ENCODE results near the gene DMRTA2.

DMRTA2 gene

DNA sequence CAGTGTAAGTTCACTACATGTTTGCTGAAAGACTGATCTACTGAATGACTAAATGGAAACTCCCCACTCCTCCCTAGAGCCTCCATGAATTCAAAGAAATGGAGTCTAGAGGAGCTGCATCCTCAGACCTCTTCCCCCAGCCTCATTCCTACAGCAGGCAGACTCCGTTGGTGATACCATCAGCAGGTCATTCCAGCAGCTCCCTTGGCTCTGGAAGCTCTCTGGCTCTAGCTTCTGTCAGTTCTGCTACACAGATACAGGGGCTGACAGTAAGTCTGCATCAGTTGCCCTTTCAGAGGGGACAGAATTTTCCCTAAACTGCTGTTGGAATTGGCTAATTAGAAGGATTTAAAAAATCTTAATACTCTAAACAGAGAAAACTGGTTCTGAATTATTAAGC is 31.7 kb upstream of the DMRTA2 start:
- Histone ChIP-seq H3K4me2 (no peak overlapping the region), H3K9ac (no peak overlapping the region), H4K20me1 (ENCODE audit: insufficient read depth) (no peaks in the 10 kb centered on the region), H3K36me3 (ENCODE audit: insufficient read depth) (no peaks in the 10 kb centered on the region), H3K27ac (no peak overlapping the region), H3K27me3 (ENCODE audit: insufficient read depth, low read depth) (no peaks in the 10 kb centered on the region), H2AFZ (ENCODE audit: low read depth) (no peak overlapping the region), H3K79me2 (ENCODE audit: insufficient read depth, low read depth) (no peaks in the 10 kb centered on the region), H3K4me1 (ENCODE audit: low read depth, poor library complexity, severe bottlenecking) (no peaks in the 10 kb centered on the region), H3K4me3 (IDR thresholded peaks at IDR 0.05; ENCODE audit: insufficient read depth, low read depth, low read length) (no peak overlapping the region)
- TF ChIP-seq, protein P1, sequence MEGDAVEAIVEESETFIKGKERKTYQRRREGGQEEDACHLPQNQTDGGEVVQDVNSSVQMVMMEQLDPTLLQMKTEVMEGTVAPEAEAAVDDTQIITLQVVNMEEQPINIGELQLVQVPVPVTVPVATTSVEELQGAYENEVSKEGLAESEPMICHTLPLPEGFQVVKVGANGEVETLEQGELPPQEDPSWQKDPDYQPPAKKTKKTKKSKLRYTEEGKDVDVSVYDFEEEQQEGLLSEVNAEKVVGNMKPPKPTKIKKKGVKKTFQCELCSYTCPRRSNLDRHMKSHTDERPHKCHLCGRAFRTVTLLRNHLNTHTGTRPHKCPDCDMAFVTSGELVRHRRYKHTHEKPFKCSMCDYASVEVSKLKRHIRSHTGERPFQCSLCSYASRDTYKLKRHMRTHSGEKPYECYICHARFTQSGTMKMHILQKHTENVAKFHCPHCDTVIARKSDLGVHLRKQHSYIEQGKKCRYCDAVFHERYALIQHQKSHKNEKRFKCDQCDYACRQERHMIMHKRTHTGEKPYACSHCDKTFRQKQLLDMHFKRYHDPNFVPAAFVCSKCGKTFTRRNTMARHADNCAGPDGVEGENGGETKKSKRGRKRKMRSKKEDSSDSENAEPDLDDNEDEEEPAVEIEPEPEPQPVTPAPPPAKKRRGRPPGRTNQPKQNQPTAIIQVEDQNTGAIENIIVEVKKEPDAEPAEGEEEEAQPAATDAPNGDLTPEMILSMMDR (conservative IDR thresholded peaks at IDR 0.05; ENCODE audit: low read depth, low read length) = no peak

DNA sequence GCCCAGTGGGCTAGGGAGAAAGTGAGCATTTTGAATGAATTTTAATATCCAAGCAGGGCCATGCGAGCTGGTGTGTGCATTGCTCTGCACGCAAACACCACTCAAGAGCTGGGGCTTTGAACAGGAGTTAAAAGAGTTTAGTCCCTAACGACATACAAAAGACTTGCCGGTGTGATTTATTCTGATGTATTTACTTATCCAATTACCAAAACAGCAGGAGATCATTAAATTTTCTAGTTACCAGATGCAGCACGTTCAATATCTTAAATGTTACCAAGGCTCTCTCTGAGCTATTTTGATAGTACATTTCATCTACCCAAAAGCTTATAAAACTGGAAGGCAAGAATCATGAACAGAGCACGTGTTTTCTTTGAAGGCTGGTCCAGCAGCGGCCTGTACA is 30.0 kb upstream of the DMRTA2 start:
- Histone ChIP-seq H2AFZ (ENCODE audit: low read depth) (no peak overlapping the region), H3K4me1 (ENCODE audit: low read depth, poor library complexity, severe bottlenecking) (no peaks in the 10 kb centered on the region), H3K27me3 (ENCODE audit: insufficient read depth, low read depth) (no peaks in the 10 kb centered on the region), H3K4me2 (no peak overlapping the region), H3K9ac (no peak overlapping the region), H3K4me3 (IDR thresholded peaks at IDR 0.05; ENCODE audit: insufficient read depth, low read depth, low read length) (no peak overlapping the region), H3K79me2 (ENCODE audit: insufficient read depth, low read depth) (no peaks in the 10 kb centered on the region), H4K20me1 (ENCODE audit: insufficient read depth) (no peaks in the 10 kb centered on the region), H3K36me3 (ENCODE audit: insufficient read depth) (no peaks in the 10 kb centered on the region), H3K27ac (no peak overlapping the region)
- TF ChIP-seq, protein P1 (conservative IDR thresholded peaks at IDR 0.05; ENCODE audit: low read depth, low read length) = no peak

DNA sequence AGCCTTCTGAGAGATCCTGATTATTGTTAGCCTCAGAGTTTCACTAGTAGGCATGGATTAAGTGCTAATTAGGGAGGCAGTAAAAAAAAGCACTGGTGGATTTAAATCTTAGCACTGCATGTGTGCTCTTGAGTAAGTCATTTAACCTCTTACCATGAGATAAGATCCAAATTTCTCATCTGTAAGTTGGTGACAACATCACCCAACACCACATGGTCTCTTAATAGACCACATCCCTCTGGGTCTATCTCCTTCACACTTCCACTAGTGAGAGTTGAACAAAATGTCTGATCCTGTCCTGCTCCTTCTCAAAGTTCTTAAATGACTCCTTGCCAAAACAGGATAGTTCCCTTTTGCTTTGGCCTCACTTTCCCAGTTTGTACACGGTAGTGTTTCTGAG is 29.5 kb upstream of the DMRTA2 start:
- no peak overlapping the region for H3K9ac ChIP-seq
- H3K4me3 ChIP-seq (IDR thresholded peaks at IDR 0.05; ENCODE audit: insufficient read depth, low read depth, low read length) = no peak overlapping the region
- H3K4me2 ChIP-seq = no peak overlapping the region
- no peaks in the 10 kb centered on the region for H3K79me2 ChIP-seq (ENCODE audit: insufficient read depth, low read depth)
- H2AFZ ChIP-seq (ENCODE audit: low read depth) = no peak overlapping the region
- no peak overlapping the region for H3K27ac ChIP-seq
- no peaks in the 10 kb centered on the region for H3K27me3 ChIP-seq (ENCODE audit: insufficient read depth, low read depth)
- H4K20me1 ChIP-seq (ENCODE audit: insufficient read depth) = no peaks in the 10 kb centered on the region
- H3K4me1 ChIP-seq (ENCODE audit: low read depth, poor library complexity, severe bottlenecking) = no peaks in the 10 kb centered on the region
- TF ChIP-seq, protein P1 (conservative IDR thresholded peaks at IDR 0.05; ENCODE audit: low read depth, low read length) = no peak
- no peaks in the 10 kb centered on the region for H3K36me3 ChIP-seq (ENCODE audit: insufficient read depth)

DNA sequence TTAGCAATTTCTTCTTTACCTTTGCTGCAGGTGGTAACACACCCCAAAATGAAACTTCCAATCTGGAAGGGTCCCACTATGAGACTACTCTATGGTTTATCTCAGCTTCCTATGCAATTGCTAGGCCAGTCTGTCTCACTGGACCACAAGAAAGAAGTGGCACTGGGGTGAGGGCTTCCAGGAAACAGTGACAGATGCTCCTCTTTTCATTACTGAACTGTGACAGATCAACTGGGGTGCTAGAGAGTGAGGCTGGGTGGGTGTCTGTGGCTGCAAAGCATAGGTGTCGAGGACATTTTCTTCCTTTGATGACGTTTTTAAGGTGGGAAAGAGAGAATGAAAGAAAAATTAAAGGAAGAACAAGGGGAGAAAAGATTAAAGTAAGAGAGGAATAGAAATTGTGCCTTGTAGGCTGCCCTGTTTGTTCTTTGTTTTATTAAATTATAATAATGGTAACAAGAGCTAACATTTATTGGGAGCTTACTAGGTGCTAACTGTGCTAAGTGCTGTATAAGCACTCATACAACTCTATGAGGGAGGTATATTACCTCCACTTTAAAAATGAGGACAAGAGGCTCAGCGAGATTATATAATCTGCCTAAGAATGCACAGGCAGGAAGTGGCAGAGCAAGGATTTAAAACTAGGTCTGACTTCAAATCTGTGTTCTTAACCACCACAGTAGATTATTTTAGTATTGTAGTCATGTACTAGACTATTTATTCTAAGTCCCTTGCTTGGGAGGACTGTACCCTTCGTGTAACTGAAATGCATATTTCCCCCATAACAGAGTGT is 27.8 kb upstream of the DMRTA2 start:
- Histone ChIP-seq H3K79me2 (ENCODE audit: insufficient read depth, low read depth) (no peaks in the 10 kb centered on the region), H3K4me3 (IDR thresholded peaks at IDR 0.05; ENCODE audit: insufficient read depth, low read depth, low read length) (no peak overlapping the region), H2AFZ (ENCODE audit: low read depth) (no peak overlapping the region), H3K27ac (no peak overlapping the region), H3K4me1 (ENCODE audit: low read depth, poor library complexity, severe bottlenecking) (no peaks in the 10 kb centered on the region), H3K36me3 (ENCODE audit: insufficient read depth) (no peaks in the 10 kb centered on the region), H4K20me1 (ENCODE audit: insufficient read depth) (no peaks in the 10 kb centered on the region), H3K4me2 (no peak overlapping the region), H3K9ac (no peak overlapping the region), H3K27me3 (ENCODE audit: insufficient read depth, low read depth) (no peaks in the 10 kb centered on the region)
- TF ChIP-seq, protein P1 (conservative IDR thresholded peaks at IDR 0.05; ENCODE audit: low read depth, low read length) = no peak
